GM06990 (cell line): Measurements from ENCODE around the gene WDR86.

Experiments used
- DNase-seq: peaks from one replicate; pipeline ENCODE4 v3.0.0-alpha.2; 2011; ENCODE audit not compliant: insufficient read length; ENCODE audit errors: extremely low read depth
- H3K27me3 ChIP-seq: replicated peaks from 2 replicates; pipeline ENCODE4 v1.6.0; 2011; ENCODE audit warnings: low read length; ENCODE audit not compliant: control insufficient read depth, insufficient read depth
- H3K36me3 ChIP-seq: 2 replicates; pipeline ENCODE4 v1.5.1; 2011; ENCODE audit warnings: low read length; ENCODE audit not compliant: control insufficient read depth, insufficient read depth
- H3K4me3 ChIP-seq: replicated peaks from 2 replicates; pipeline ENCODE4 v1.5.1; 2011; ENCODE audit warnings: low read depth, mild to moderate bottlenecking, control low read depth, low read length
- CTCF ChIP-seq: IDR thresholded peaks from 2 replicates; pipeline ENCODE4 v1.5.1; 2011; ENCODE audit warnings: low read length, control low read depth, mild to moderate bottlenecking, inconsistent platforms; ENCODE audit not compliant: insufficient read depth, poor library complexity, severe bottlenecking

Gene WDR86

GRCh38 chr7:151438864-151439601, 29.2 kb upstream of the WDR86 start:
- Histone ChIP-seq H3K27me3 (peaks cover 3% of the 10 kb centered on the region), H3K4me3 (no peak overlapping the region), H3K36me3 (no peaks in the 10 kb centered on the region)
- no peak for TF ChIP-seq CTCF
- no peak for DNase-seq

- Histone ChIP-seq H3K27me3 (peaks cover 3% of the 10 kb centered on the region), H3K36me3 (no peaks in the 10 kb centered on the region), H3K4me3 (no peak overlapping the region)
- DNase-seq: no peak
- TF ChIP-seq CTCF: no peak
Measured at GRCh38 chr7:151437866-151438516, 28.2 kb upstream of the WDR86 start.

GRCh38 chr7:151437159-151437553, 27.3 kb upstream of the WDR86 start:
- Histone ChIP-seq H3K4me3 (no peak overlapping the region), H3K36me3 (no peaks in the 10 kb centered on the region), H3K27me3 (peaks cover 3% of the 10 kb centered on the region; the same call in 1 of the 2 replicates)
- no peak for TF ChIP-seq CTCF
- no peak for DNase-seq

- H3K27me3 ChIP-seq: peaks cover 3% of the 10 kb centered on the region; the same call in 1 of the 2 replicates
- DNase-seq: no peak
- H3K36me3 ChIP-seq: no peaks in the 10 kb centered on the region
- H3K4me3 ChIP-seq: no peak overlapping the region
- TF ChIP-seq CTCF: no peak
Measured at GRCh38 chr7:151436446-151437158, 26.8 kb upstream of the WDR86 start.

- peaks cover 3% of the 10 kb centered on the region; the same call in 1 of the 2 replicates for H3K27me3 ChIP-seq
- no peak for DNase-seq
- H3K36me3 ChIP-seq: no peaks in the 10 kb centered on the region
- H3K4me3 ChIP-seq: no peak overlapping the region
- TF ChIP-seq CTCF: no peak
Measured at GRCh38 chr7:151435971-151436370, 26.1 kb upstream of the WDR86 start.
